K562 (cell line): ENCODE measurements around the gene TNF. TPM values are rescaled to one million over a fixed set of nuclear protein-coding genes. Genes with fewer than 3 reads are reported as not detected.

ENCODE experiments used
- ATAC-seq: fragments of 200-7000 bp; cut with Tn5 transposase; 3 replicates; pipeline ENCODE4 v1.9.1; 2020; ENCODE audit warnings: moderate library complexity
- BruUV-seq: library from RNA; stranded (reverse); fragments of 400-500 nt; replicated peaks from 2 replicates; lab custom pipeline; 2021; lab: Mats Ljungman, UMichigan
- CTCF ChIA-PET: fragments of 300-600 bp; formaldehyde crosslinking; extraction: SDS; loops from one replicate; lab custom pipeline; 2021; ENCODE audit warnings: low intra/inter-chr PET ratio; lab: Yijun Ruan, JAX
- POLR2A ChIA-PET: fragments of 300-600, 350-650 bp; sonication (Branson Sonifier 250); formaldehyde crosslinking; extraction: SDS; loops from one replicate; lab custom pipeline; 2021; ENCODE audit warnings: antibody characterized with exemption, inconsistent platforms; lab: Yijun Ruan, JAX
- DNase-seq, 4 experiments: peaks; one replicate each; pipeline versions ENCODE4 v3.0.0 to v3.0.0-alpha.2; 2011 to 2018; ENCODE audit warnings: low spot score in 3 of 4, mixed read lengths in 3 of 4; ENCODE audit errors: extremely low read depth in 1 of 4
- FAIRE-seq: peaks from 2 replicates; lab custom pipeline; 2011; peaks lifted over from hg19 to GRCh38; lab: Jason Lieb, UNC
- H2AFZ ChIP-seq: 2 replicates; pipeline ENCODE4 v1.6.0; 2011; ENCODE audit warnings: low read depth, low read length, control low read depth, inconsistent platforms
- H3K27ac ChIP-seq: fragments of 200-600 bp; 3 replicates; pipeline ENCODE4 v1.8.0; 2011; ENCODE audit warnings: low read depth, mild to moderate bottlenecking, control low read depth, inconsistent platforms, low read length, moderate library complexity, mixed read lengths; ENCODE audit errors: extremely low read depth
- H3K27me3 ChIP-seq, 2 experiments: fragments of 300-600 bp in 1 of 2; 2 replicates in 1 of 2; 3 replicates in 1 of 2; pipeline versions ENCODE4 v1.6.0 to v1.8.0; 2011; ENCODE audit warnings: inconsistent platforms in 2 of 2, low read length in 2 of 2, mild to moderate bottlenecking in 1 of 2, mixed read lengths in 1 of 2, moderate library complexity in 1 of 2; ENCODE audit not compliant: control insufficient read depth in 2 of 2, insufficient read depth in 2 of 2
- H3K36me3 ChIP-seq: fragments of 300-600 bp; 3 replicates; pipeline ENCODE4 v1.8.0; 2011; ENCODE audit warnings: mild to moderate bottlenecking, low read length, inconsistent platforms; ENCODE audit not compliant: control insufficient read depth, insufficient read depth
- H3K4me1 ChIP-seq, 2 experiments: fragments of 200-600 bp in 1 of 2; replicated peaks in 1 of 2; 2 replicates in 1 of 2; 3 replicates in 1 of 2; pipeline versions ENCODE4 v1.5.1 to v1.8.0; 2011; ENCODE audit warnings: inconsistent platforms in 2 of 2, low read length in 2 of 2, mild to moderate bottlenecking in 1 of 2, mixed read lengths in 1 of 2, moderate library complexity in 1 of 2; ENCODE audit not compliant: control insufficient read depth in 2 of 2, insufficient read depth in 2 of 2
- H3K4me2 ChIP-seq: 2 replicates; pipeline ENCODE4 v1.6.1; 2011; ENCODE audit warnings: low read length, control low read depth, inconsistent platforms, mixed read lengths; ENCODE audit not compliant: insufficient read depth
- H3K4me3 ChIP-seq: fragments of 200-600 bp; sonication (generic), shearing (Covaris generic); 2 replicates; pipeline ENCODE4 v1.5.1; 2016; ENCODE audit warnings: control low read depth, inconsistent platforms
- H3K79me2 ChIP-seq: fragments of 200-600 bp; 3 replicates; pipeline ENCODE4 v1.8.0; 2011; ENCODE audit warnings: low read length, inconsistent platforms; ENCODE audit not compliant: control insufficient read depth, insufficient read depth
- H3K9ac ChIP-seq, 2 experiments: 2 replicates each; pipeline versions ENCODE4 v1.6.0 to v1.6.1; 2011; ENCODE audit warnings: low read depth in 2 of 2, low read length in 2 of 2, control low read depth in 1 of 2, inconsistent platforms in 1 of 2, mild to moderate bottlenecking in 1 of 2, mixed read lengths in 1 of 2; ENCODE audit not compliant: insufficient read depth in 1 of 2
- H3K9me1 ChIP-seq: one replicate; pipeline ENCODE4 v1.6.0; 2011; ENCODE audit warnings: inconsistent platforms, mild to moderate bottlenecking, low read length, moderate library complexity; ENCODE audit not compliant: control insufficient read depth, insufficient read depth
- H3K9me3 ChIP-seq: replicated peaks from 2 replicates; pipeline ENCODE4 v1.5.1; 2011; ENCODE audit warnings: low read depth, low read length, inconsistent platforms; ENCODE audit not compliant: control insufficient read depth, insufficient read depth
- H4K20me1 ChIP-seq: replicated peaks from 2 replicates; pipeline ENCODE4 v1.6.1; 2011; ENCODE audit warnings: low read length, inconsistent platforms, mixed read lengths; ENCODE audit not compliant: control insufficient read depth, insufficient read depth
- BACH1 ChIP-seq: fragments of 200-800 bp; sonication (Bioruptor generic); IDR thresholded peaks from 2 replicates; pipeline ENCODE4 v1.6.1; 2016; ENCODE audit warnings: missing genetic modification characterization, missing compliant biosample characterization
- SUPT5H ChIP-seq: fragments of 450-650 bp; IDR thresholded peaks from 2 replicates; pipeline ENCODE4 v1.6.1; 2016
- ZBTB17 ChIP-seq: fragments of 450-650 bp; formaldehyde crosslinking; IDR thresholded peaks from 2 replicates; pipeline ENCODE4 v1.4.0; 2020; ENCODE audit warnings: mild to moderate bottlenecking
- ZNF140 ChIP-seq: fragments of 250-450 bp; sonication (Bioruptor Pico); IDR thresholded peaks from 2 replicates; pipeline ENCODE4 v1.8.0; 2021; ENCODE audit warnings: moderate library complexity, mild to moderate bottlenecking, inconsistent platforms
- WGBS: fragments of 100-300 bp; shearing (Covaris generic); methylation state at CpG from one replicate; pipeline ENCODE4 v1.1.6; 2016; ENCODE audit warnings: low coverage, mixed read lengths; ENCODE audit not compliant: insufficient coverage; ENCODE audit errors: missing lambda C conversion rate; 5-methylcytosine and 5-hydroxymethylcytosine counted together
- in situ Hi-C: fragments of 300-500 bp; cut with MboI; formaldehyde crosslinking; loops from 4 replicates; pipeline ENCODE4 v1.15.0; 2018; ENCODE audit warnings: inconsistent platforms, mixed read lengths
- intact Hi-C: fragments of 100-400 bp; cut with micrococcal nuclease; formaldehyde crosslinking; loops from 2 replicates; pipeline ENCODE4 v1.14.2; 2022
- polyA plus RNA-seq, 8 experiments: library from polyadenylated mRNA; depleted of rRNA in 4 of 8; stranded (reverse) in 5 of 8; unstranded in 3 of 8; fragments of >200 nt; fragmentation: Nextera tagmentation in 2 of 8; fragmentation: Illumina TruSeq in 1 of 8; extraction: Ambion mirVana in 2 of 8; extraction: Trizol in 1 of 8; gene quantifications; 2 replicates each; pipeline versions ENCODE4 v1.2.1 to v1.2.3, GENCODE V29; 2011 to 2014; ENCODE audit warnings: inconsistent platforms in 1 of 8, missing spikeins in 1 of 8
- total RNA-seq, 7 experiments: library from RNA; depleted of rRNA in 6 of 7; stranded (reverse); fragments of >200 nt in 6 of 7; fragmentation: Illumina TruSeq in 2 of 7; extraction: Trizol in 2 of 7; gene quantifications; 2 replicates each; pipeline versions ENCODE4 v1.2.1 to v1.2.3, GENCODE V29; 2011 to 2021; ENCODE audit warnings: low replicate concordance in 1 of 7
- TF ChIP-seq, protein P1 (sequence below), 2 experiments: IDR thresholded peaks in 1 of 2; conservative IDR thresholded peaks in 1 of 2; 2 replicates each; pipeline ENCODE4 v1.6.1; 2016; ENCODE audit warnings: low read depth in 2 of 2, mild to moderate bottlenecking in 1 of 2, missing compliant biosample characterization in 1 of 2, missing genetic modification characterization in 1 of 2, moderate library complexity in 1 of 2
- TF ChIP-seq, protein P2 (sequence below): fragments of 450-650 bp; formaldehyde crosslinking; IDR thresholded peaks from 2 replicates; pipeline ENCODE4 v1.4.0; 2022; ENCODE audit warnings: mild to moderate bottlenecking, moderate library complexity
- TF ChIP-seq, protein P3 (sequence below): fragments of 450-650 bp; IDR thresholded peaks from 2 replicates; pipeline ENCODE4 v1.6.1; 2016; ENCODE audit warnings: mild to moderate bottlenecking, moderate library complexity

Gene TNF
- total and polyA plus RNA-seq, 9 of the 15 experiments (the other 6 are each of a cell fraction or from before 2014, with no cell fraction given) = 0.08 to 0.40 TPM; not detected in 7

DNA sequence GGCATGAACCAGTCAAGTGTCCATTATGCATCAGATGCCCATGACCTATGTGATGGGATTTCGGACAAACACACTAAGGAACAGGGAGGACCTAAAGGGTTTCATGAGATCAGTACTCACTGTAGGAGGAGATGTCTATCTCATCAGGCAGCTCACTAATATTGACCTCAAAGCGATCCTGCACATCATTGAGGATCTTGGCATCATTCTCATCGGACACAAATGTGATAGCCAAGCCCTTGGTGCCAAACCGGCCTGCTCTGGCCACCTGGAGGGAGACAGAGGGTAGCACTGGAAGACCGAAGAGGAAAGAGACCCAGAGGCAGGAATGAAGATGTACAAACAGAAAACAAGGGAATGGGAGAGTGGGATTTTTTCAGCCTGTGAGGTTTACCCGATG lies 44.7 kb upstream of the TNF start:
- H3K27ac ChIP-seq = no peak overlapping the region
- H3K4me1 ChIP-seq = peaks cover 7 to 23% of the 10 kb centered on the region in 2 experiments
- no peak overlapping the region for H3K4me3 ChIP-seq
- TSS peak; percentile 5 for BruUV-seq
- H3K9me1 ChIP-seq = peaks cover 6% of the 10 kb centered on the region
- peaks cover 31% of the 10 kb centered on the region for H4K20me1 ChIP-seq
- no peaks in the 10 kb centered on the region for H3K9me3 ChIP-seq
- peaks cover 62% of the 10 kb centered on the region for H3K36me3 ChIP-seq
- DNase-seq = no peak
- ChIA-PET POLR2A (interaction anchor here (1.1 to 6.3 kb wide), 9 partner anchors 9 to 36 kb away, joined by 3 to 107 read pairs (median 9); partner anchors contain the start of genes DDX39B and NFKBIL1), CTCF (no interaction called here)
- in situ Hi-C loops (loop anchor here (5.0 to 25.0 kb wide), 2 partner anchors 33 to 1432 kb away; partner anchors contain the start of genes BRD2, HLA-DMA and MICB), intact Hi-C loops (no loop called here)
- no peaks in the 10 kb centered on the region for H3K27me3 ChIP-seq
- ATAC-seq = no peak
- no peak overlapping the region for H3K9ac ChIP-seq
- H3K4me2 ChIP-seq = no peak overlapping the region
- no peak overlapping the region for H2AFZ ChIP-seq
- FAIRE-seq = peak; percentile 15
- H3K79me2 ChIP-seq = peaks cover 25% of the 10 kb centered on the region
- WGBS = 82% methylated on average over 6 of the region's 6 CpGs
- TF ChIP-seq, protein P1, sequence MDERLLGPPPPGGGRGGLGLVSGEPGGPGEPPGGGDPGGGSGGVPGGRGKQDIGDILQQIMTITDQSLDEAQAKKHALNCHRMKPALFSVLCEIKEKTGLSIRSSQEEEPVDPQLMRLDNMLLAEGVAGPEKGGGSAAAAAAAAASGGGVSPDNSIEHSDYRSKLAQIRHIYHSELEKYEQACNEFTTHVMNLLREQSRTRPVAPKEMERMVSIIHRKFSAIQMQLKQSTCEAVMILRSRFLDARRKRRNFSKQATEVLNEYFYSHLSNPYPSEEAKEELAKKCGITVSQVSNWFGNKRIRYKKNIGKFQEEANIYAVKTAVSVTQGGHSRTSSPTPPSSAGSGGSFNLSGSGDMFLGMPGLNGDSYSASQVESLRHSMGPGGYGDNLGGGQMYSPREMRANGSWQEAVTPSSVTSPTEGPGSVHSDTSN (CRISPR knock-in tag; IDR thresholded peaks at IDR 0.05; ENCODE audit: low read depth) = no peak
- TF ChIP-seq, protein P1 (tag; conservative IDR thresholded peaks at IDR 0.05; ENCODE audit: low read depth) = no peak
- TF ChIP-seq BACH1 (no peak), SUPT5H (peak; percentile 54; the same call in 1 of the 2 replicates), ZNF140 (CRISPR knock-in tag) (no peak), ZBTB17 (CRISPR knock-in tag) (no peak)
- TF ChIP-seq, protein P2, sequence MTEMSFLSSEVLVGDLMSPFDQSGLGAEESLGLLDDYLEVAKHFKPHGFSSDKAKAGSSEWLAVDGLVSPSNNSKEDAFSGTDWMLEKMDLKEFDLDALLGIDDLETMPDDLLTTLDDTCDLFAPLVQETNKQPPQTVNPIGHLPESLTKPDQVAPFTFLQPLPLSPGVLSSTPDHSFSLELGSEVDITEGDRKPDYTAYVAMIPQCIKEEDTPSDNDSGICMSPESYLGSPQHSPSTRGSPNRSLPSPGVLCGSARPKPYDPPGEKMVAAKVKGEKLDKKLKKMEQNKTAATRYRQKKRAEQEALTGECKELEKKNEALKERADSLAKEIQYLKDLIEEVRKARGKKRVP (CRISPR knock-in tag) = no peak
- TF ChIP-seq, protein P3, sequence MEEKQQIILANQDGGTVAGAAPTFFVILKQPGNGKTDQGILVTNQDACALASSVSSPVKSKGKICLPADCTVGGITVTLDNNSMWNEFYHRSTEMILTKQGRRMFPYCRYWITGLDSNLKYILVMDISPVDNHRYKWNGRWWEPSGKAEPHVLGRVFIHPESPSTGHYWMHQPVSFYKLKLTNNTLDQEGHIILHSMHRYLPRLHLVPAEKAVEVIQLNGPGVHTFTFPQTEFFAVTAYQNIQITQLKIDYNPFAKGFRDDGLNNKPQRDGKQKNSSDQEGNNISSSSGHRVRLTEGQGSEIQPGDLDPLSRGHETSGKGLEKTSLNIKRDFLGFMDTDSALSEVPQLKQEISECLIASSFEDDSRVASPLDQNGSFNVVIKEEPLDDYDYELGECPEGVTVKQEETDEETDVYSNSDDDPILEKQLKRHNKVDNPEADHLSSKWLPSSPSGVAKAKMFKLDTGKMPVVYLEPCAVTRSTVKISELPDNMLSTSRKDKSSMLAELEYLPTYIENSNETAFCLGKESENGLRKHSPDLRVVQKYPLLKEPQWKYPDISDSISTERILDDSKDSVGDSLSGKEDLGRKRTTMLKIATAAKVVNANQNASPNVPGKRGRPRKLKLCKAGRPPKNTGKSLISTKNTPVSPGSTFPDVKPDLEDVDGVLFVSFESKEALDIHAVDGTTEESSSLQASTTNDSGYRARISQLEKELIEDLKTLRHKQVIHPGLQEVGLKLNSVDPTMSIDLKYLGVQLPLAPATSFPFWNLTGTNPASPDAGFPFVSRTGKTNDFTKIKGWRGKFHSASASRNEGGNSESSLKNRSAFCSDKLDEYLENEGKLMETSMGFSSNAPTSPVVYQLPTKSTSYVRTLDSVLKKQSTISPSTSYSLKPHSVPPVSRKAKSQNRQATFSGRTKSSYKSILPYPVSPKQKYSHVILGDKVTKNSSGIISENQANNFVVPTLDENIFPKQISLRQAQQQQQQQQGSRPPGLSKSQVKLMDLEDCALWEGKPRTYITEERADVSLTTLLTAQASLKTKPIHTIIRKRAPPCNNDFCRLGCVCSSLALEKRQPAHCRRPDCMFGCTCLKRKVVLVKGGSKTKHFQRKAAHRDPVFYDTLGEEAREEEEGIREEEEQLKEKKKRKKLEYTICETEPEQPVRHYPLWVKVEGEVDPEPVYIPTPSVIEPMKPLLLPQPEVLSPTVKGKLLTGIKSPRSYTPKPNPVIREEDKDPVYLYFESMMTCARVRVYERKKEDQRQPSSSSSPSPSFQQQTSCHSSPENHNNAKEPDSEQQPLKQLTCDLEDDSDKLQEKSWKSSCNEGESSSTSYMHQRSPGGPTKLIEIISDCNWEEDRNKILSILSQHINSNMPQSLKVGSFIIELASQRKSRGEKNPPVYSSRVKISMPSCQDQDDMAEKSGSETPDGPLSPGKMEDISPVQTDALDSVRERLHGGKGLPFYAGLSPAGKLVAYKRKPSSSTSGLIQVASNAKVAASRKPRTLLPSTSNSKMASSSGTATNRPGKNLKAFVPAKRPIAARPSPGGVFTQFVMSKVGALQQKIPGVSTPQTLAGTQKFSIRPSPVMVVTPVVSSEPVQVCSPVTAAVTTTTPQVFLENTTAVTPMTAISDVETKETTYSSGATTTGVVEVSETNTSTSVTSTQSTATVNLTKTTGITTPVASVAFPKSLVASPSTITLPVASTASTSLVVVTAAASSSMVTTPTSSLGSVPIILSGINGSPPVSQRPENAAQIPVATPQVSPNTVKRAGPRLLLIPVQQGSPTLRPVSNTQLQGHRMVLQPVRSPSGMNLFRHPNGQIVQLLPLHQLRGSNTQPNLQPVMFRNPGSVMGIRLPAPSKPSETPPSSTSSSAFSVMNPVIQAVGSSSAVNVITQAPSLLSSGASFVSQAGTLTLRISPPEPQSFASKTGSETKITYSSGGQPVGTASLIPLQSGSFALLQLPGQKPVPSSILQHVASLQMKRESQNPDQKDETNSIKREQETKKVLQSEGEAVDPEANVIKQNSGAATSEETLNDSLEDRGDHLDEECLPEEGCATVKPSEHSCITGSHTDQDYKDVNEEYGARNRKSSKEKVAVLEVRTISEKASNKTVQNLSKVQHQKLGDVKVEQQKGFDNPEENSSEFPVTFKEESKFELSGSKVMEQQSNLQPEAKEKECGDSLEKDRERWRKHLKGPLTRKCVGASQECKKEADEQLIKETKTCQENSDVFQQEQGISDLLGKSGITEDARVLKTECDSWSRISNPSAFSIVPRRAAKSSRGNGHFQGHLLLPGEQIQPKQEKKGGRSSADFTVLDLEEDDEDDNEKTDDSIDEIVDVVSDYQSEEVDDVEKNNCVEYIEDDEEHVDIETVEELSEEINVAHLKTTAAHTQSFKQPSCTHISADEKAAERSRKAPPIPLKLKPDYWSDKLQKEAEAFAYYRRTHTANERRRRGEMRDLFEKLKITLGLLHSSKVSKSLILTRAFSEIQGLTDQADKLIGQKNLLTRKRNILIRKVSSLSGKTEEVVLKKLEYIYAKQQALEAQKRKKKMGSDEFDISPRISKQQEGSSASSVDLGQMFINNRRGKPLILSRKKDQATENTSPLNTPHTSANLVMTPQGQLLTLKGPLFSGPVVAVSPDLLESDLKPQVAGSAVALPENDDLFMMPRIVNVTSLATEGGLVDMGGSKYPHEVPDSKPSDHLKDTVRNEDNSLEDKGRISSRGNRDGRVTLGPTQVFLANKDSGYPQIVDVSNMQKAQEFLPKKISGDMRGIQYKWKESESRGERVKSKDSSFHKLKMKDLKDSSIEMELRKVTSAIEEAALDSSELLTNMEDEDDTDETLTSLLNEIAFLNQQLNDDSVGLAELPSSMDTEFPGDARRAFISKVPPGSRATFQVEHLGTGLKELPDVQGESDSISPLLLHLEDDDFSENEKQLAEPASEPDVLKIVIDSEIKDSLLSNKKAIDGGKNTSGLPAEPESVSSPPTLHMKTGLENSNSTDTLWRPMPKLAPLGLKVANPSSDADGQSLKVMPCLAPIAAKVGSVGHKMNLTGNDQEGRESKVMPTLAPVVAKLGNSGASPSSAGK = no peak
